Lower lobe of right lung (tissue), 2 donors: ENCODE results near the gene SCFD1. TPM values are rescaled to one million over a fixed set of nuclear protein-coding genes. Genes with fewer than 3 reads are reported as not detected.

Source experiments
- ATAC-seq, 2 donors: fragments of 200-7000 bp; cut with Tn5 transposase; one replicate each; pipeline ENCODE4 v1.9.1; 2020 to 2022; ENCODE audit warnings: mild to moderate bottlenecking in 2 of 2, moderate library complexity in 2 of 2
- DNase-seq: peaks from one replicate; pipeline ENCODE4 v3.0.0-alpha.2; 2020
- H3K27ac ChIP-seq: fragments of 200-600 bp; one replicate; pipeline ENCODE4 v1.8.0; 2022
- H3K27me3 ChIP-seq: fragments of 200-600 bp; one replicate; pipeline ENCODE4 v1.8.0; 2022; ENCODE audit warnings: low read depth
- H3K36me3 ChIP-seq: fragments of 200-600 bp; one replicate; pipeline ENCODE4 v1.8.0; 2022; ENCODE audit warnings: mild to moderate bottlenecking
- H3K4me1 ChIP-seq: fragments of 200-600 bp; one replicate; pipeline ENCODE4 v1.8.0; 2022
- H3K4me3 ChIP-seq: fragments of 200-600 bp; one replicate; pipeline ENCODE4 v1.8.0; 2022; ENCODE audit warnings: mild to moderate bottlenecking
- H3K9me3 ChIP-seq: fragments of 200-600 bp; one replicate; pipeline ENCODE4 v1.8.0; 2022
- CTCF ChIP-seq: fragments of 200-600 bp; IDR thresholded peaks from one replicate; pipeline ENCODE4 v1.8.0; 2022; ENCODE audit warnings: antibody characterized with exemption, mild to moderate bottlenecking
- intact Hi-C: fragments of 100-400 bp; cut with DNase I; formaldehyde crosslinking; loops from one replicate; pipeline ENCODE4 v1.11.0; 2022
- total RNA-seq: library from RNA; stranded (reverse); fragmentation: NEBNext Ultra II Directional; extraction: Animal tissue kit (Norgen Biotek cat#: 25700); gene quantifications from one replicate; pipeline ENCODE4 v1.2.1, GENCODE V29; 2021
- donor health status: DM: no; HTN: yes; CAD: no; lungs with severe emphysema.

The SCFD1 gene
- total RNA-seq, 1 donor from 2014 or later, result 73.8 TPM

GRCh38 chr14:30580616-30581282, 41.4 kb upstream of the SCFD1 start:
- Histone ChIP-seq H3K36me3 (no peaks in the 10 kb centered on the region), H3K4me3 (no peak overlapping the region), H3K27ac (no peak overlapping the region), H3K4me1 (no peaks in the 10 kb centered on the region), H3K27me3 (no peaks in the 10 kb centered on the region), H3K9me3 (peaks cover 4% of the 10 kb centered on the region)
- ATAC-seq, result no peak
- intact Hi-C loops, result no loop called here
- no peak for DNase-seq
- TF ChIP-seq CTCF, result no peak

GRCh38 chr14:30581283-30581625, 40.9 kb upstream of the SCFD1 start:
- DNase-seq (no peak), ATAC-seq (no peak)
- Histone ChIP-seq H3K27me3 (no peaks in the 10 kb centered on the region), H3K4me1 (no peaks in the 10 kb centered on the region), H3K9me3 (peaks cover 4% of the 10 kb centered on the region), H3K36me3 (no peaks in the 10 kb centered on the region), H3K4me3 (no peak overlapping the region), H3K27ac (no peak overlapping the region)
- intact Hi-C loops, result no loop called here
- TF ChIP-seq CTCF, result no peak

- ATAC-seq, result no peak
- TF ChIP-seq CTCF, result no peak
- Histone ChIP-seq H3K4me1 (no peaks in the 10 kb centered on the region), H3K9me3 (peaks cover 4% of the 10 kb centered on the region), H3K36me3 (peaks cover 4% of the 10 kb centered on the region), H3K27me3 (no peaks in the 10 kb centered on the region), H3K4me3 (no peak overlapping the region), H3K27ac (no peak overlapping the region)
- no peak for DNase-seq
- intact Hi-C loops, result no loop called here
These were observed 39.7 kb upstream of the SCFD1 start for GRCh38 chr14:30582376-30582775.

GRCh38 chr14:30584058-30584630, 38.0 kb upstream of the SCFD1 start:
- H3K4me1 ChIP-seq, result no peaks in the 10 kb centered on the region
- no peak overlapping the region for H3K4me3 ChIP-seq
- H3K9me3 ChIP-seq, result peaks cover 4% of the 10 kb centered on the region
- intact Hi-C loops, result no loop called here
- H3K27me3 ChIP-seq, result no peaks in the 10 kb centered on the region
- ATAC-seq, result no peak
- DNase-seq, result no peak
- peaks cover 15% of the 10 kb centered on the region for H3K36me3 ChIP-seq
- no peak overlapping the region for H3K27ac ChIP-seq
- TF ChIP-seq CTCF, result no peak

GRCh38 chr14:30585204-30585603, 36.9 kb upstream of the SCFD1 start:
- H3K27ac ChIP-seq, result no peak overlapping the region
- ATAC-seq (no peak), DNase-seq (no peak)
- intact Hi-C loops, result no loop called here
- no peaks in the 10 kb centered on the region for H3K27me3 ChIP-seq
- H3K4me3 ChIP-seq, result no peak overlapping the region
- peaks cover 4% of the 10 kb centered on the region for H3K9me3 ChIP-seq
- H3K4me1 ChIP-seq, result no peaks in the 10 kb centered on the region
- TF ChIP-seq CTCF, result no peak
- peaks cover 26% of the 10 kb centered on the region for H3K36me3 ChIP-seq
